Stimulated activated naive CD4-positive, alpha-beta T cell treated with Interleukin-2 at 50 U/mL for 16 hours (primary cell): ENCODE results near the gene UCK2.
A peak's percentile ranks its signal among the peaks of the same experiment; 100 is the strongest.

ENCODE experiments used
- DNase-seq: peaks from one replicate; lab custom pipeline; 2025; lab: John Stamatoyannopoulos, UW

Gene UCK2

GRCh38 chr1:165855010-165855838 is 27.8 kb downstream of the UCK2 start:
- DNase-seq: no peak

GRCh38 chr1:165856021-165856420 is 28.6 kb downstream of the UCK2 start:
- DNase-seq: no peak

- DNase-seq: no peak
These were observed 29.2 kb downstream of the UCK2 start for GRCh38 chr1:165856606-165857005.

- DNase-seq: no peak
These were observed 29.8 kb downstream of the UCK2 start for GRCh38 chr1:165857046-165857801.

GRCh38 chr1:165858364-165858823 is 31.0 kb downstream of the UCK2 start:
- DNase-seq: no peak

GRCh38 chr1:165858967-165859845 is 31.8 kb downstream of the UCK2 start:
- no peak for DNase-seq

GRCh38 chr1:165860065-165860464 is 32.7 kb downstream of the UCK2 start:
- no peak for DNase-seq

GRCh38 chr1:165861911-165862310 is 34.5 kb downstream of the UCK2 start:
- no peak for DNase-seq

GRCh38 chr1:165862448-165862847 is 35.0 kb downstream of the UCK2 start:
- DNase-seq: no peak

- no peak for DNase-seq
These were observed 35.9 kb downstream of the UCK2 start for GRCh38 chr1:165863346-165863745.

- DNase-seq: no peak
These were observed 38.4 kb downstream of the UCK2 start for GRCh38 chr1:165865633-165866340.

GRCh38 chr1:165869343-165869742 is 41.9 kb downstream of the UCK2 start:
- no peak for DNase-seq

- DNase-seq: peak; percentile 27
These were observed 44.1 kb downstream of the UCK2 start for GRCh38 chr1:165871311-165872067.

- no peak for DNase-seq
These were observed 46.1 kb downstream of the UCK2 start for GRCh38 chr1:165873481-165873880.

- DNase-seq: no peak
These were observed 47.2 kb downstream of the UCK2 start for GRCh38 chr1:165874643-165875042.

- DNase-seq: no peak
These were observed 47.8 kb downstream of the UCK2 start for GRCh38 chr1:165875171-165875570.

GRCh38 chr1:165875604-165876003 is 48.2 kb downstream of the UCK2 start:
- DNase-seq: no peak

GRCh38 chr1:165876121-165876520 is 48.7 kb downstream of the UCK2 start:
- no peak for DNase-seq

GRCh38 chr1:165877411-165877810 is 50.0 kb downstream of the UCK2 start:
- DNase-seq: no peak

- no peak for DNase-seq
These were observed 50.6 kb downstream of the UCK2 start for GRCh38 chr1:165877940-165878556.
